Measurements from ENCODE around the gene SH3RF3. TPM values are rescaled to one million over a fixed set of nuclear protein-coding genes. Genes with fewer than 3 reads are reported as not detected.

Gene SH3RF3
- total RNA-seq, 1 experiment from 2014 or later, result not detected

GRCh38 chr2:109153807-109154206, 24.8 kb downstream of the SH3RF3 start:
- no peak overlapping the region for H2AFZ ChIP-seq (ENCODE audit: low read depth, low read length, poor library complexity, severe bottlenecking)
- H3K27me3 ChIP-seq (ENCODE audit: insufficient read depth, low read length), result peaks cover 13% of the 10 kb centered on the region
- H3K36me3 ChIP-seq (ENCODE audit: control insufficient read depth in 1 of 2, insufficient read depth in 2 of 2, low read length in 2 of 2), result no peaks in the 10 kb centered on the region
- H3K4me1 ChIP-seq (ENCODE audit: control insufficient read depth in 1 of 2, insufficient read depth in 2 of 2, low read length in 2 of 2), result no peaks in the 10 kb centered on the region
- no peak for TF ChIP-seq ELF1 (IDR thresholded peaks at IDR 0.05; ENCODE audit: borderline replicate concordance, low read depth)
- no peak for TF ChIP-seq ZFX (IDR thresholded peaks at IDR 0.05)
- TF ChIP-seq TCF7L2 (IDR thresholded peaks at IDR 0.05; ENCODE audit: borderline replicate concordance, extremely low read depth, insufficient read depth, insufficient read length), result no peak
- TF ChIP-seq EZH2phosphoT487 (IDR thresholded peaks at IDR 0.05; ENCODE audit: borderline replicate concordance), result no peak
- no peak for TF ChIP-seq POLR2A (IDR thresholded peaks at IDR 0.05; ENCODE audit: borderline replicate concordance, extremely low read depth, insufficient read depth, insufficient read length)
- TF ChIP-seq RAD21 (IDR thresholded peaks at IDR 0.05; ENCODE audit: low read depth), result no peak
- no peak for TF ChIP-seq YY1 (IDR thresholded peaks at IDR 0.05; ENCODE audit: extremely low read depth, insufficient replicate concordance, low read depth, low read length)
- TF ChIP-seq REST (IDR thresholded peaks at IDR 0.05; ENCODE audit: low read depth), result no peak
- TF ChIP-seq JUND (IDR thresholded peaks at IDR 0.05), result no peak
- no peak for TF ChIP-seq SRF (IDR thresholded peaks at IDR 0.05; ENCODE audit: low read depth)
- no peak for TF ChIP-seq CBX3 (IDR thresholded peaks at IDR 0.05; ENCODE audit: low read depth)
- no peak for TF ChIP-seq ATF3 (IDR thresholded peaks at IDR 0.05)
- no peak for TF ChIP-seq CEBPB (IDR thresholded peaks at IDR 0.05; ENCODE audit: low read depth)
- no peak for TF ChIP-seq SIN3A (IDR thresholded peaks at IDR 0.05; ENCODE audit: low read depth)
- TF ChIP-seq EZH2 (IDR thresholded peaks at IDR 0.05), result no peak
- no peak for TF ChIP-seq ZNF274 (IDR thresholded peaks at IDR 0.05; ENCODE audit: low read depth, low read length)
- no peaks in the 10 kb centered on the region for H3K9me2 ChIP-seq (ENCODE audit: insufficient read depth)
- intact Hi-C loops (cut with micrococcal nuclease), result no loop called here
- ATAC-seq, result no peak
- H3K4me2 ChIP-seq (ENCODE audit: low read length), result no peak overlapping the region
- no peaks in the 10 kb centered on the region for H3K9me3 ChIP-seq (ENCODE audit: control insufficient read depth in 1 of 2, insufficient read depth in 1 of 2, low read depth in 1 of 2, low read length in 2 of 2)
- no TSS peak for BruUV-seq (replicated peaks)
- H3K4me3 ChIP-seq (replicated peaks in 1 of 2; ENCODE audit: low read depth in 1 of 2, low read length in 2 of 2), result no peak overlapping the region
- RAD21 ChIA-PET (ENCODE audit: low non-redundant PET in 1 of 2, low total read pairs in 2 of 2, uncharacterized antibody in 2 of 2, unreplicated experiment in 2 of 2), result no interaction called here
- DNase-seq (ENCODE audit: low read depth, low spot score), result no peak
- POLR2A ChIA-PET, result no interaction called here
- no peaks in the 10 kb centered on the region for H4K20me1 ChIP-seq (ENCODE audit: insufficient read depth)
- no peak overlapping the region for H3K27ac ChIP-seq (ENCODE audit: low read depth, low read length)
- no peaks in the 10 kb centered on the region for H3K79me2 ChIP-seq (ENCODE audit: insufficient read depth, low read length)
- H3K9ac ChIP-seq (ENCODE audit: low read length), result no peak overlapping the region
- CTCF ChIA-PET, result no interaction called here

Measured in HCT116 (cell line).